Chondrocyte (in vitro differentiated cells): ENCODE data around the gene PREX1. TPM values are rescaled to one million over a fixed set of nuclear protein-coding genes. Genes with fewer than 3 reads are reported as not detected.

Experiments used
- DNase-seq: peaks from one replicate; pipeline ENCODE4 v3.0.0; 2021; ENCODE audit warnings: mixed read lengths, low spot score
- H3K27ac Mint-ChIP-seq: one replicate; pipeline ENCODE4 v1.8.0; 2021; ENCODE audit warnings: mild to moderate bottlenecking, moderate library complexity, mixed read lengths; ENCODE audit not compliant: unreplicated experiment
- H3K27me3 Mint-ChIP-seq: 2 replicates; pipeline ENCODE4 v1.8.0; 2021; ENCODE audit warnings: low read depth, mixed read lengths
- H3K36me3 Mint-ChIP-seq: 2 replicates; pipeline ENCODE4 v1.8.0; 2021; ENCODE audit warnings: low read depth, mixed read lengths
- H3K4me1 Mint-ChIP-seq: 2 replicates; pipeline ENCODE4 v1.8.0; 2021; ENCODE audit warnings: low read depth, mild to moderate bottlenecking, mixed read lengths
- H3K4me3 Mint-ChIP-seq: one replicate; pipeline ENCODE4 v1.8.0; 2021; ENCODE audit warnings: mild to moderate bottlenecking, moderate library complexity, mixed read lengths; ENCODE audit not compliant: unreplicated experiment
- H3K9me3 Mint-ChIP-seq: 2 replicates; pipeline ENCODE4 v1.8.0; 2021; ENCODE audit warnings: low read depth, mixed read lengths
- total RNA-seq: library from RNA; stranded (reverse); gene quantifications from 3 replicates; pipeline ENCODE4 v1.2.1, GENCODE V29; 2021
- TF ChIP-seq, protein P1 (sequence below): fragments of 200-600 bp; sonication (generic); IDR thresholded peaks from 2 replicates; pipeline ENCODE4 v1.5.0; 2021; ENCODE audit warnings: antibody characterized with exemption, mild to moderate bottlenecking, moderate library complexity

The PREX1 gene
- total RNA-seq, 1 donor from 2014 or later, result 3.0 TPM

DNA sequence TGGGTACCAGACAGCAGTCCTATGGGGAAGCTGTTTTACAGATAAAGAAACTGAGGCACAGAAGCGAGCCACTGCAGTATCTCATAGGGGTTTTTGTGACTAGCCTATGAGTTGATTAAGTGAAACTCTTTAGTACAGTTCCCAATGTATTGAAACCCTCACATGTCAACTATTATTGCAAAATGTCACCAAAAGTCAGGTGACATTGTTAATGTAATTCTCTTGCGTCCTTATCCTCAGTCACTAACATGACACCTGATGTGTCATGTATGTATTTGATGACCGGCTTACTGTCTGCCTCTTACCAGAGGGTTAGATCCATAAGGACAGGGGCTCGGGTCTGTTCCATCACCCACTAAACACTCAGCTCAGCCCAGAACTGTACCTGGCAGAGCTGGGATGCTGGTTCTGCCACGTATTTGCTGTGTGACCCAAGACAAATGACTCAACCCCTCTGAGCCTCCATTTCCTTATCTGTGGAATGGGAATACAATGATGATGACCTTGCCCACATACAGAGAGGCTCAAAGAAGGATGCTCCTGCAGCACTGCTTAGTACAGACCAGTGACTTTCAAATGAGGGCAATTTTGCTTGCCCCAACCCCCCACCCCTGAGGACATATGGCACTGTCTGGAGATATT is 32.9 kb downstream of the PREX1 start:
- Mint-ChIP-seq H3K9me3 (no peaks in the 10 kb centered on the region), H3K4me1 (peaks cover 29% of the 10 kb centered on the region), H3K27ac (no peak overlapping the region), H3K27me3 (peaks cover 14% of the 10 kb centered on the region), H3K36me3 (no peaks in the 10 kb centered on the region), H3K4me3 (no peak overlapping the region)
- DNase-seq, result peak; percentile 1
- TF ChIP-seq, protein P1, sequence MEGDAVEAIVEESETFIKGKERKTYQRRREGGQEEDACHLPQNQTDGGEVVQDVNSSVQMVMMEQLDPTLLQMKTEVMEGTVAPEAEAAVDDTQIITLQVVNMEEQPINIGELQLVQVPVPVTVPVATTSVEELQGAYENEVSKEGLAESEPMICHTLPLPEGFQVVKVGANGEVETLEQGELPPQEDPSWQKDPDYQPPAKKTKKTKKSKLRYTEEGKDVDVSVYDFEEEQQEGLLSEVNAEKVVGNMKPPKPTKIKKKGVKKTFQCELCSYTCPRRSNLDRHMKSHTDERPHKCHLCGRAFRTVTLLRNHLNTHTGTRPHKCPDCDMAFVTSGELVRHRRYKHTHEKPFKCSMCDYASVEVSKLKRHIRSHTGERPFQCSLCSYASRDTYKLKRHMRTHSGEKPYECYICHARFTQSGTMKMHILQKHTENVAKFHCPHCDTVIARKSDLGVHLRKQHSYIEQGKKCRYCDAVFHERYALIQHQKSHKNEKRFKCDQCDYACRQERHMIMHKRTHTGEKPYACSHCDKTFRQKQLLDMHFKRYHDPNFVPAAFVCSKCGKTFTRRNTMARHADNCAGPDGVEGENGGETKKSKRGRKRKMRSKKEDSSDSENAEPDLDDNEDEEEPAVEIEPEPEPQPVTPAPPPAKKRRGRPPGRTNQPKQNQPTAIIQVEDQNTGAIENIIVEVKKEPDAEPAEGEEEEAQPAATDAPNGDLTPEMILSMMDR, result no peak

DNA sequence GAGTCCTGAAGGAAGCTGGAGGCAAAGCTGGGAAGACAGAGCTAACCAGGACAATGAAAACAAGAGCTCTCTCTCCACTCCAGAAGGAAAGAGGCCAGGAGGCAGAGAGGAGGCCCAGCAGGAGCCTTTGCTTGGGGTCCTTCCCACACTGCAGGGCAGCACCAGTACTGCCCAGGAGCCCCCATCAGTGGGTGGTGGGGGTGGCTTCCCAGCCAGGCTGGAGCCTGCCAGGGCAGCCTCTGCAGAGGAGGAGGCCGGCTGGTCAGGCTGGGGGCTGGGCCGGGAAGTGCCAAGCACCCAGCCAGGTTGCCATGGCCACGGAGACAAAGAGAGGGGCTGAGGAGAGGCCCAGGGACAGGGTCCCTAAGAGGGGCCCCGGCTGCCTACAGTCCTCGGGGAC is 33.4 kb downstream of the PREX1 start:
- Mint-ChIP-seq H3K4me3 (no peak overlapping the region), H3K9me3 (no peaks in the 10 kb centered on the region), H3K4me1 (peaks cover 35% of the 10 kb centered on the region), H3K36me3 (no peaks in the 10 kb centered on the region), H3K27ac (peak overlapping the region; percentile 45), H3K27me3 (peaks cover 18% of the 10 kb centered on the region)
- DNase-seq, result peak; percentile 68
- TF ChIP-seq, protein P1, result no peak

GRCh38 chr20:48793776-48794175 is 34.0 kb downstream of the PREX1 start:
- no peak overlapping the region for H3K27ac Mint-ChIP-seq
- peaks cover 35% of the 10 kb centered on the region for H3K4me1 Mint-ChIP-seq
- peaks cover 17% of the 10 kb centered on the region for H3K27me3 Mint-ChIP-seq
- H3K9me3 Mint-ChIP-seq, result no peaks in the 10 kb centered on the region
- H3K4me3 Mint-ChIP-seq, result no peak overlapping the region
- no peak for DNase-seq
- H3K36me3 Mint-ChIP-seq, result no peaks in the 10 kb centered on the region
- TF ChIP-seq, protein P1, result no peak

- Mint-ChIP-seq H3K36me3 (no peaks in the 10 kb centered on the region), H3K4me3 (no peak overlapping the region), H3K27ac (peak overlapping the region; percentile 63), H3K4me1 (peaks cover 52% of the 10 kb centered on the region), H3K27me3 (peaks cover 4% of the 10 kb centered on the region), H3K9me3 (no peaks in the 10 kb centered on the region)
- DNase-seq, result no peak
- TF ChIP-seq, protein P1, result no peak
Observed at GRCh38 chr20:48791666-48792071, 36.1 kb downstream of the PREX1 start.

GRCh38 chr20:48791014-48791413 is 36.8 kb downstream of the PREX1 start:
- TF ChIP-seq, protein P1, result peak; percentile 59
- Mint-ChIP-seq H3K4me3 (no peak overlapping the region), H3K36me3 (no peaks in the 10 kb centered on the region), H3K9me3 (no peaks in the 10 kb centered on the region), H3K4me1 (peaks cover 52% of the 10 kb centered on the region), H3K27me3 (peaks cover 4% of the 10 kb centered on the region), H3K27ac (no peak overlapping the region)
- no peak for DNase-seq
